ENCODE data around the gene VPS35L. TPM values are rescaled to one million over a fixed set of nuclear protein-coding genes. Genes with fewer than 3 reads are reported as not detected.

VPS35L gene
- total and polyA plus RNA-seq, 2 experiments from 2014 or later = 47.5 to 52.8 TPM

- no peaks in the 10 kb centered on the region for H3K9me2 ChIP-seq (replicated peaks; ENCODE audit: insufficient read depth)
- H3K36me3 ChIP-seq (replicated peaks; ENCODE audit: insufficient read depth, low read depth) = no peaks in the 10 kb centered on the region
- TF ChIP-seq EZH2phosphoT487 (IDR thresholded peaks at IDR 0.05; ENCODE audit: low read depth, severe bottlenecking, unreplicated experiment) (no peak), EZH2 (IDR thresholded peaks at IDR 0.05; ENCODE audit: borderline replicate concordance) (no peak), CTCF (IDR thresholded peaks at IDR 0.05; ENCODE audit: poor library complexity) (no peak)
- no peaks in the 10 kb centered on the region for H3K27me3 ChIP-seq
- no peak overlapping the region for H3K27ac ChIP-seq
- H3K9me3 ChIP-seq (ENCODE audit: low read depth) = no peaks in the 10 kb centered on the region
- no peak overlapping the region for H3K4me2 ChIP-seq
- peaks cover 19% of the 10 kb centered on the region for H3K79me2 ChIP-seq
- H3K4me1 ChIP-seq (ENCODE audit: insufficient read depth) = no peaks in the 10 kb centered on the region
- H2AFZ ChIP-seq = no peak overlapping the region
- WGBS (ENCODE audit: low lambda C conversion rate, missing lambda C conversion rate) = 96% methylated on average over 3 of the region's 3 CpGs
- no peak overlapping the region for H3K4me3 ChIP-seq
- DNase-seq (ENCODE audit: low spot score) = no peak
- H4K20me1 ChIP-seq (ENCODE audit: insufficient read depth, poor library complexity, severe bottlenecking) = no peaks in the 10 kb centered on the region
Measured at GRCh38 chr16:19528666-19529065, 26.8 kb upstream of the VPS35L start.

- 93% methylated on average over 1 of the region's 1 CpG for WGBS (ENCODE audit: low lambda C conversion rate, missing lambda C conversion rate)
- Histone ChIP-seq H3K4me3 (no peak overlapping the region), H3K9me3 (ENCODE audit: low read depth) (no peaks in the 10 kb centered on the region), H3K4me2 (no peak overlapping the region), H3K27me3 (no peaks in the 10 kb centered on the region), H4K20me1 (ENCODE audit: insufficient read depth, poor library complexity, severe bottlenecking) (no peaks in the 10 kb centered on the region), H3K36me3 (replicated peaks; ENCODE audit: insufficient read depth, low read depth) (no peaks in the 10 kb centered on the region), H3K9me2 (replicated peaks; ENCODE audit: insufficient read depth) (no peaks in the 10 kb centered on the region), H3K79me2 (no peaks in the 10 kb centered on the region), H3K4me1 (ENCODE audit: insufficient read depth) (no peaks in the 10 kb centered on the region), H3K27ac (no peak overlapping the region), H2AFZ (no peak overlapping the region)
- TF ChIP-seq EZH2 (IDR thresholded peaks at IDR 0.05; ENCODE audit: borderline replicate concordance) (no peak), CTCF (IDR thresholded peaks at IDR 0.05; ENCODE audit: poor library complexity) (no peak), EZH2phosphoT487 (IDR thresholded peaks at IDR 0.05; ENCODE audit: low read depth, severe bottlenecking, unreplicated experiment) (no peak)
- DNase-seq (ENCODE audit: low spot score) = no peak
Measured at GRCh38 chr16:19532601-19533000, 22.9 kb upstream of the VPS35L start.

- H3K79me2 ChIP-seq = no peaks in the 10 kb centered on the region
- H3K4me2 ChIP-seq = no peak overlapping the region
- no peaks in the 10 kb centered on the region for H3K36me3 ChIP-seq (replicated peaks; ENCODE audit: insufficient read depth, low read depth)
- H3K4me3 ChIP-seq = no peak overlapping the region
- no peaks in the 10 kb centered on the region for H3K27me3 ChIP-seq
- H3K9me2 ChIP-seq (replicated peaks; ENCODE audit: insufficient read depth) = no peaks in the 10 kb centered on the region
- H3K9me3 ChIP-seq (ENCODE audit: low read depth) = no peaks in the 10 kb centered on the region
- H3K4me1 ChIP-seq (ENCODE audit: insufficient read depth) = no peaks in the 10 kb centered on the region
- TF ChIP-seq EZH2 (IDR thresholded peaks at IDR 0.05; ENCODE audit: borderline replicate concordance) = no peak
- no peak for TF ChIP-seq CTCF (IDR thresholded peaks at IDR 0.05; ENCODE audit: poor library complexity)
- no peak for TF ChIP-seq EZH2phosphoT487 (IDR thresholded peaks at IDR 0.05; ENCODE audit: low read depth, severe bottlenecking, unreplicated experiment)
- WGBS (ENCODE audit: low lambda C conversion rate, missing lambda C conversion rate) = 97% methylated on average over 6 of the region's 6 CpGs
- no peak overlapping the region for H3K27ac ChIP-seq
- H2AFZ ChIP-seq = no peak overlapping the region
- no peak for DNase-seq (ENCODE audit: low spot score)
- H4K20me1 ChIP-seq (ENCODE audit: insufficient read depth, poor library complexity, severe bottlenecking) = no peaks in the 10 kb centered on the region
Measured at GRCh38 chr16:19540241-19540970, 15.1 kb upstream of the VPS35L start.

Measured in hepatocyte (in vitro differentiated cells).